Stimulated activated naive CD8-positive, alpha-beta T cell treated with anti-CD3 and anti-CD28 coated beads, Interleukin-15, Interleukin-2, amounts not matched to agents 100 ng/mL and 50 ng/mL, for 24 hours (primary cell): ENCODE data around the gene DGCR2.

ENCODE experiments used
- H3K27ac Mint-ChIP-seq: one replicate; pipeline ENCODE4 v1.8.0; 2021; ENCODE audit warnings: mild to moderate bottlenecking, mixed read lengths
- H3K27me3 Mint-ChIP-seq: one replicate; pipeline ENCODE4 v1.8.0; 2021; ENCODE audit warnings: mixed read lengths
- H3K36me3 Mint-ChIP-seq: one replicate; pipeline ENCODE4 v1.8.0; 2021; ENCODE audit warnings: low read depth, mixed read lengths
- H3K4me1 Mint-ChIP-seq: one replicate; pipeline ENCODE4 v1.8.0; 2021; ENCODE audit warnings: low read depth, mixed read lengths
- H3K4me3 Mint-ChIP-seq: one replicate; pipeline ENCODE4 v1.8.0; 2021; ENCODE audit warnings: mild to moderate bottlenecking, mixed read lengths
- H3K9me3 Mint-ChIP-seq: one replicate; pipeline ENCODE4 v1.8.0; 2021; ENCODE audit warnings: mixed read lengths

Gene DGCR2

DNA sequence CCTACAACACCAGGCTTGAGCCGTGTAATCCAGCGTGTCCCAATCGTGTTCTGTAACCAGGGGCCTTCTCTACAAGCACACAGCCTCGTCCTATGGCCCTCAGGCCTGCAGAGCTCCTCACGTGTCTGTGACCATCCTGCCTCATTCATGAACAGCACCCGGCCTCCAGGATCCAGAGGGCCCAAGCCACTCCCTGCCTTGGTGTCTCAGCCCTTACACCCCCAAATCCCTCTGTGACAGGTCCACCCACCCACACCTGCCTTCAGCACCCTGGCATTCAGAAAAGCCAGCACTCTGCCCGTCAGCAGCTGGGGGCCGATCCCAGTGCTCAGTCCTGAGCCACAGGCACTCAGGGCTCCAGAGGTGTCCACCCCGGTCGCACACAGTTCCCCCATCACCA is 14.7 kb upstream of the DGCR2 start:
- no peaks in the 10 kb centered on the region for H3K4me1 Mint-ChIP-seq
- H3K9me3 Mint-ChIP-seq, result no peaks in the 10 kb centered on the region
- no peak overlapping the region for H3K4me3 Mint-ChIP-seq
- H3K36me3 Mint-ChIP-seq, result peaks cover 34% of the 10 kb centered on the region
- no peak overlapping the region for H3K27ac Mint-ChIP-seq
- no peaks in the 10 kb centered on the region for H3K27me3 Mint-ChIP-seq

GRCh38 chr22:19134874-19135273 is 12.7 kb upstream of the DGCR2 start:
- H3K27me3 Mint-ChIP-seq, result no peaks in the 10 kb centered on the region
- H3K4me1 Mint-ChIP-seq, result no peaks in the 10 kb centered on the region
- H3K36me3 Mint-ChIP-seq, result peaks cover 35% of the 10 kb centered on the region
- no peak overlapping the region for H3K27ac Mint-ChIP-seq
- no peaks in the 10 kb centered on the region for H3K9me3 Mint-ChIP-seq
- no peak overlapping the region for H3K4me3 Mint-ChIP-seq

DNA sequence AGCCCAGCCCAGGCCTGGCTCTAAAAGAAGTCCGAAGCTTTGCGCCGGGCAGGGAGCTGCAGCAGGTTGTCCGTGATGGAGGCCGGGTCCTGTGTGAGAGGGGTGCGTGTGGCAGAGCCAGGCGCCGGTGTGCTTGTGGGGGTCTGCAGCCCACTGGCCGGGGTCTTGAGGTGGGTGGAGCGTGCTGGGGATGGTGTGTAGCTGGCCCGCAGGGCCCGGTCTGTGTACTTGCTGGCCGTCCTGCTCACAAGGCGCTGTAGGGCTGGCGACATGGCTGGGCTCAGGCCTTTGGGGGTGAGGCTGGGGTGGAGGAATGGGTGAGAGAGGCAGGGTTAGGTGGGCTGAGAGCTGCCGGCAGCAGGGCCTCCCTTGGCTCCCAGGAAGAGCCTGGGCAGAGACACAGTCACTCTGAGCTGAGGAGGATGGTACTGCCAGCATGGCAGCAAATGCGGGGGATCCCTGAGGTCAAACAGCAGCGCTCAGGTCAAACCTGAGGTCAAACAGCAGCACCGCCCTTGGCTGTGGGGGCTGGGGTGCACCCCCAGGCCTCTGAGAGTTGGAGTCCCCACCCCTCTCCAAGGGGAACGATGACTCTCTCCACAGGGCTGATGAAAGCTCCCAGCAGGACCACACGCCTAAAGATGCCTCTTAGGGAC is 12.1 kb upstream of the DGCR2 start:
- Mint-ChIP-seq H3K27me3 (no peaks in the 10 kb centered on the region), H3K4me1 (no peaks in the 10 kb centered on the region), H3K27ac (no peak overlapping the region), H3K4me3 (no peak overlapping the region), H3K9me3 (no peaks in the 10 kb centered on the region), H3K36me3 (peaks cover 29% of the 10 kb centered on the region)

DNA sequence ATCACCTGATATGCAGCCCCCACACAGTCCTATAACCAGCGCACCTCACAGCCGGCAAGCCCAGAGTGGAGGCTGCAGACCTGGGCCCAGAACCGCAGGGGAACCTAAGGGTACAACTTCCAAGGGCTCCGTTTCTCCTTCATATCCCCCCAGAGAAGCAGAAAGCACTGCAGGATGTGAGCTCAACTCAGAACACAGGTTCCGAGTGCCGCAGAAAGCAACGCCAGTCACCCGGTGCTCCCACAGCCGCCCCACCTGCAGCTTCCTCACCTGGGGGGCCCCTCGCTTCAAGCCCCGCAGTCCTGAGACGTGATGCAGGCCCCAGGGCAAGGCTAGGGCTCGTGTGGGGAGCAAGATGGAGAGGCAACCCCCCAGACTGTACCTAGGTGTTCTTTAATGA is 11.3 kb upstream of the DGCR2 start:
- Mint-ChIP-seq H3K27ac (no peak overlapping the region), H3K9me3 (no peaks in the 10 kb centered on the region), H3K36me3 (peaks cover 29% of the 10 kb centered on the region), H3K4me3 (no peak overlapping the region), H3K27me3 (no peaks in the 10 kb centered on the region), H3K4me1 (no peaks in the 10 kb centered on the region)

DNA sequence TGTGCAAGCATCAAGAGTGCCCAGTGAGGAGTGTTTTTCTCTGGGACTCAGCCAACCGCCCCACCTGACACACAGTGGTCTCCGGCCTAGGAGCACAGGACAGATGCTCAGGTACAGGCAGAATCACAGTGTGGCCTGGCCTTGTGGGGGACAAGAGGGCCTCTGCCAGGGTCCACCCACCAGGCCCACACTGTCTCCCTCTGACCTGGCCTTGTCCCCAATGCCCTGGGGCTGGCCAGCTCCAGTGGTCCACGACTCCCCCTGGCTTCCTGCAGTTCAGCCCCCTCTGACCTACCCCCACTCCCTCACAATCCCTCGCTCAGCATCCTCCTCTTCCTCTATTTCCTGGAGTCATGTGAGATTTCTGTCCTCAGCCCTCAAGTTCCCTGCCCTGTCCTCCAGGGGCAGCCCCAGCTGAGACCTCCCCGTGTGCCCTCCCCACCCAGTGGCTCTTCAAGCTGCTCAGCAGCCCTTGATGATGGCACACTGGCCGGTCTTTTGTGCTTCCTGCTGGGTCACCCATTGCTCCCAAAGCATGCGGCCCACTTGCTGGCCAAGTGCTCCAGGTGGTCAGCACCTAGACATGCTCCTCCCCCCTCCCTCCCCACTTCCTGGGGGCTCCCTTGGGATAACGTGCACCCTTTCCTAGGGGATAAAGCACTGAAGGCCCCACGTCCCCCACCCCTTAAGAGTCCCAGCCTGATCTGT is 10.6 kb upstream of the DGCR2 start:
- Mint-ChIP-seq H3K36me3 (peaks cover 29% of the 10 kb centered on the region), H3K27me3 (no peaks in the 10 kb centered on the region), H3K4me3 (no peak overlapping the region), H3K27ac (no peak overlapping the region), H3K4me1 (no peaks in the 10 kb centered on the region), H3K9me3 (no peaks in the 10 kb centered on the region)

GRCh38 chr22:19132153-19132552 is 9.9 kb upstream of the DGCR2 start:
- H3K9me3 Mint-ChIP-seq, result no peaks in the 10 kb centered on the region
- H3K27ac Mint-ChIP-seq, result no peak overlapping the region
- peaks cover 29% of the 10 kb centered on the region for H3K36me3 Mint-ChIP-seq
- no peaks in the 10 kb centered on the region for H3K27me3 Mint-ChIP-seq
- no peaks in the 10 kb centered on the region for H3K4me1 Mint-ChIP-seq
- no peak overlapping the region for H3K4me3 Mint-ChIP-seq

- H3K4me1 Mint-ChIP-seq, result no peaks in the 10 kb centered on the region
- no peaks in the 10 kb centered on the region for H3K9me3 Mint-ChIP-seq
- no peak overlapping the region for H3K27ac Mint-ChIP-seq
- no peaks in the 10 kb centered on the region for H3K27me3 Mint-ChIP-seq
- H3K4me3 Mint-ChIP-seq, result no peak overlapping the region
- H3K36me3 Mint-ChIP-seq, result peaks cover 24% of the 10 kb centered on the region
These were observed 9.4 kb upstream of the DGCR2 start for GRCh38 chr22:19131685-19132015.

- no peaks in the 10 kb centered on the region for H3K4me1 Mint-ChIP-seq
- H3K36me3 Mint-ChIP-seq, result peaks cover 19% of the 10 kb centered on the region
- H3K27me3 Mint-ChIP-seq, result no peaks in the 10 kb centered on the region
- no peak within 1 kb of the TSS for H3K4me3 Mint-ChIP-seq
- no peaks in the 10 kb centered on the region for H3K9me3 Mint-ChIP-seq
- H3K27ac Mint-ChIP-seq, result no peak within 1 kb of the TSS
These were observed 8.9 kb upstream of the DGCR2 start, which contains the start of gene TSSK2 for GRCh38 chr22:19130959-19131684. TSSK2 (plus strand) TSS chr22:19131308; CDS start chr22:19131400, 92 bp downstream.

DNA sequence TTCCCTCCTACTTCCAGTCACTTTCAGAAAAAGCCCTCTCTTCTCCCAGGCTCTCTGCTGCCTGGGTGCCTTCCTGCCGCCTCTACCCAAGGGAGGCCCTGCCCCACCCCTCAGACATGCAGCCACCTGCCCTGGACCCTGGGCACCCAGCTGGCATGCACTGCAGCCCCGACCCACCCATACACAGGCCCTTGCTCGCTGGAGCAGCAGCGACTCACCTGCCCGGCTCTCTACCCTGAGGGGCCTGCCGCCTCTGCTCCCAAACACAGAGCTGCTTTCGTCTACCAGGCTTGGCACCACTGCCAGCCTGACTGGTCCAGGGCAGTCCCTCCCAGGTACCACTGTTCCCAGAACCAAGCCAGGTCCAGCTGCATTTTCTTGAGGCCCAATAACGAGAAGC is 7.7 kb upstream of the DGCR2 start:
- Mint-ChIP-seq H3K4me1 (no peaks in the 10 kb centered on the region), H3K27ac (no peak overlapping the region), H3K9me3 (no peaks in the 10 kb centered on the region), H3K36me3 (peaks cover 10% of the 10 kb centered on the region), H3K27me3 (no peaks in the 10 kb centered on the region), H3K4me3 (no peak overlapping the region)

GRCh38 chr22:19128946-19129727 is 6.9 kb upstream of the DGCR2 start:
- no peak overlapping the region for H3K4me3 Mint-ChIP-seq
- no peaks in the 10 kb centered on the region for H3K27me3 Mint-ChIP-seq
- H3K9me3 Mint-ChIP-seq, result no peaks in the 10 kb centered on the region
- H3K36me3 Mint-ChIP-seq, result peaks cover 10% of the 10 kb centered on the region
- H3K4me1 Mint-ChIP-seq, result no peaks in the 10 kb centered on the region
- H3K27ac Mint-ChIP-seq, result no peak overlapping the region

- H3K36me3 Mint-ChIP-seq, result peaks cover 9% of the 10 kb centered on the region
- no peaks in the 10 kb centered on the region for H3K27me3 Mint-ChIP-seq
- no peak overlapping the region for H3K27ac Mint-ChIP-seq
- no peak overlapping the region for H3K4me3 Mint-ChIP-seq
- H3K4me1 Mint-ChIP-seq, result peaks cover 3% of the 10 kb centered on the region
- no peaks in the 10 kb centered on the region for H3K9me3 Mint-ChIP-seq
These were observed 5.8 kb upstream of the DGCR2 start for GRCh38 chr22:19128009-19128401.

DNA sequence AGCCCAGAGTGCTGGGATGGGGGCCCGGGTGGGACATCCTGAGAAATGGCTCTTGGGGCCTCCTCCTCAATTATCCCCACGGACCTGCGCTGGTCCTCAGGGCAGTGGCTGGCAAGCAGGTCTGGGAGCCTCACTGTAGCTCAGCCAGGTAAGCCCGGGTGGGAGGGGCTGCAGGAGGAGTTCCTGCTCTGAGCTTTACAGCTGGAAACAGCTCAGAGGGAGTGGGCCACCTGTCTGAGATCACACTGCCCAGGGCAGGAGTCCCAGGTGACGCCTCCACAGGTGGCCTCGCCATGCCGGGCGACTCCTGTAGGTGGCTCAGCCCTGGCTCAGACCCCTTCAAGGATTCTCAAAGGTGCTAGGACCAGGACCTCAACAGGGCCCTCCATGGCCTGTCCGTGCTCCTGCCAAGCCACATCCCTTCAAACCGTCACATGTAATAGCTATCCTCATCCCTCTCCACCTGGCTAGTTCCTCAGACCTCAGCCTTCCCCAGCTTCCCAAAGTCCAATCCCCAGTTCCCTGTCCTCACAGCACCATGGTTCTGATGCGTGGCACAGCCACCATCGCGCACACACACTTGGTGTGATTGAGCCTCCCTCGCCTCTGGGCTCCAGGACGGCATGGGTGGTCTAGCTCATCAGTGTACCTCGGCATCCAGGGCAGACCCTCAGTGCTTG is 5.3 kb upstream of the DGCR2 start:
- H3K36me3 Mint-ChIP-seq, result peaks cover 7% of the 10 kb centered on the region
- peak overlapping the region; percentile 23 for H3K27ac Mint-ChIP-seq
- no peaks in the 10 kb centered on the region for H3K27me3 Mint-ChIP-seq
- H3K4me1 Mint-ChIP-seq, result peaks cover 8% of the 10 kb centered on the region
- no peaks in the 10 kb centered on the region for H3K9me3 Mint-ChIP-seq
- H3K4me3 Mint-ChIP-seq, result no peak overlapping the region

GRCh38 chr22:19126309-19127273 is 4.4 kb upstream of the DGCR2 start:
- Mint-ChIP-seq H3K36me3 (peaks cover 4% of the 10 kb centered on the region), H3K27me3 (no peaks in the 10 kb centered on the region), H3K4me3 (no peak overlapping the region), H3K9me3 (no peaks in the 10 kb centered on the region), H3K4me1 (peaks cover 9% of the 10 kb centered on the region), H3K27ac (no peak overlapping the region)
